HG03354 (cell line): ENCODE measurements around the gene IGSF21.

Experiments used
- ATAC-seq: cut with Tn5 transposase; IDR thresholded peaks from one replicate; pipeline ENCODE4 v1.9.1; 2021; ENCODE audit warnings: mild to moderate bottlenecking; ENCODE audit not compliant: unreplicated experiment, poor library complexity, severe bottlenecking

The IGSF21 gene

DNA sequence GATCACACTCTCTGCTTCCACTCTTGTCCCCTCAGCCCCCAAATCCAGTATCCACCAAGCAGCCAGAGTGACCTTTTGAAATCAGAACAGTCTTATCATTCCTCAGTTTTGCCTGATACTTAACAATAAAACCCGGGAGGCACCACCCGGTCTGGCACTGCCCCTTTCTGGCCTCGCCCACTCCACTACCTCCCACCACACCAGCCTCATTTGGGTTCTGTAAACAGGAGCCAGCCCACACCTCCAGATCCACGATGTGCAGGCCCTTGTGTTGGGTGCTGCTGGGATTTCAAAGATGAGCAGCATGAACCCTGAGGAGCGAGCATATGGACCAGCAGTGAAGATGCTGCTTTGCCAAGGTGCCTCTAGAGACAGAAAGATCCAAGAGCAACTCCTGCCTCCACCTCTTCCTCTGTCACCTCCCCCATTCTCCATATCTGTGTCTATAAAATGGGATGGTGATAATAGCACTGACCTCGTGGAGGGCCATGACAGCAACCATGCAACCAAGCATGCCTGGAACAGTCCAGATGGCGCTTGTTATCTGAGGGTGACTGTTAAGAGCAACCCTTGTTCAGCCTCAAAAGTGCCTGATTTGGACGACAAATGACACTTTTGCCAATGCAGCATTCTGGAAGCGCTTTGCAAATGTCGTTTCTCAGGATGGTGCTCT is 136.0 kb downstream of the IGSF21 start:
- no peak for ATAC-seq

DNA sequence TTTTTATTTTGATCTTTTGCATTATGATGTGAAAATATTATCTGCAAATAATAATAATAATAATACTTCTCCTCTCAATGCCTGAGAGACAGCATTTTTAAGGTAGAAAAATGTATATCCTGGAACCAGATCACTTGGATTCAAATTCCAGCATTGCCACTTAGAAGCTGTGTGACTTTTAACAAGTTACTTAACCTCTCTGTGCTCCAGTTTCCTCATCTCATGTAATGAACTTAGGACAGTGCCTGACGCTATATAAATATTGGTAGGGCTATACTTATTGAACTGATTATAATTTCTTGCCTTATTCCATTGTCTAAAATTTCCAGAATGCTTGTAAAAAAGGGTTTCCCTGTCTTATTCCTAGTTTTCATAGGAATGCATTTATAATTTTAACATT is 137.2 kb downstream of the IGSF21 start:
- no peak for ATAC-seq

DNA sequence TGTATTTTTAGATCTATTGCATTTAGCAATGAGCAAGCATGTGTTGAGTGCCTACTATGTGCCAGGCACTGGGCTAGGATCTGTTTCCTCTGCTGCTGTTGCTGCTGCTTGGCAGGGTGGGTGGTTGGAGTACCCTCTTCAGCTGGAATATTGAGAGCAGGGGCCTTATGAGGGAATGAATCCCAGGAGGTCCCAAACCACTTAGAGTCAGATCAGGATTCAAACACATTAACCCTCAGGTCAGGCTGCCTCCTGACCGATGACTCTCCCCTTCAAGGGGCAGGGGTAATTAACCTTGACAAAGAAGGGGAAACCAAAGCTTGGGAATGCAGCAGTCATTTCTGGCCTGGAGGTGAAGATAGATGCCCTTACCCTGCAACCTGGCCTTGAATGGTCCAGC is 138.0 kb downstream of the IGSF21 start:
- ATAC-seq = no peak

DNA sequence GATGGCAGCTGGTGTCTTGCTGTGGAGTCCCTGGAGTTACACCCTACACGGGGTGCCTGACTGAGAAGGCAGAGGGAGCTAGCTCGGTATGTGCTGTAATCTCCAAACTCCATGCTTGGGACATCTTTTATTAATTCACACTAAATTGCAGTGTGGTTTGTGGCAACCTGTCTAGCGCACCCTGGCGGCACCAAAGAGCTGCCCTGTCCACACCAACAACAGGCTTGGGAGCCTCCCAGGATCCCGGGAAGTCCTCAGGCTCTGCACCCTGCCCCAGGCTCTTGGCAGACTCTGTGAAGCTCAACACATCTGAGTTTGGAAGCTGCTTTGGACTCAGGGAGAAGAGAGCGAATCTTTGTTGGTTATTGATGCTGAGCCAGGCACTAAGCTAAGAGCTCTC is 138.9 kb downstream of the IGSF21 start:
- ATAC-seq = no peak

DNA sequence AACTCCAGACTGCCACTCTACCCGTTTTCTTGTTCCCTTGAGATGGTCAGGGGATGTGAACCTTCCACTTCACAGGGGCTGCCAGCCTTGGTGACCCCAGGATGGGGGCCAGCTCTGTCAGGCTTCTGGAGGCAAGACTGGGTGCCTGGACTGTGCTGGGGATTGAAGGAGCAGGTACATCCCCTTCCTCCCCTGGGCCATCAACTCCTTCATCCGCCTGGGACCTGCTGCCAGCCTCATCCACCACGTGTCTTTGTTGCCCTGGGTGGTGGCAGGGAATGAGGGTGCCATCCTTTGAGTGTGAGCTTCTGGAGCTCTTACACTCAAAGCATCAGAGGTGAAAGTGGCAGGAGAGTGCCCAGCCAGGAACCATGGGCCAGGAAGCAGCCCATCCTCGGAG is 139.6 kb downstream of the IGSF21 start:
- ATAC-seq = no peak

DNA sequence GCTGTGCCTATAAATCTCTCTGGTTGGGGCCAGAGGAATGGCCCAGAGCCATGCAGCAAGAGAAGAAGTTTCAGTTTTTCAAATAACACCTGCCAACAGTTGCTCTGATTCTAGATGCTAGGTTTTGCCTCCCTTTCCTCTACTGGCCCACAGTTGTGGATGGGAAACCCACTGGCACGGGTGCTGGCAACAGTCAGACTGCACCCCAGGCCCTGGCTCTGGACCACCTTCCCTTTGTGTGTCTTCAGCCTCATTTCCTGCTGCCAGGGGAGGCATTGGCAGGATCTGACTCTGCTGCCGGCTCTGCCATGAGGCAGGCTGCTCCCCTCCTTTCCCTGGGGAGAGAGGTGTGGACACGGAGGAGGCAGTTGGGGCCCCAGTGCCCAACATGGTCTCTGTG is 142.0 kb downstream of the IGSF21 start:
- ATAC-seq = no peak

DNA sequence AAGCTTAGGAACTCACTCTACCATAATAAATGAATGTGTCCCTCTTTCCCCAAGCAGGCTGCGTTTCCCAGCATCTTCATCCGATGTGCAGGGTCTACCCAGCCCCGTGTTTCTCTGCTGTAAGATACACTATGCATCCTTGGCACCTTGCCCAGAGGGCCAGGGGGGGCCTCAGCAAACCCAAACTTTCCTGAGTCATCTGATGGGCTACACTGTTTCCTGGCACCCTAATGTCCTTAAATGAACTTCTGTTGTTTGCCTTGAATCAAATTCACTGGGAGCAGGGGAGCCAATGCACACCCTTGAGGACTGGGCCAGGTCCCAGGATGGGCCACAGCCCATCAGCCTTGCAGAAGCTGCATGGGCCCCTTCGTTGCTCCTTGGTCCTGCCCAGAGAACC is 145.5 kb downstream of the IGSF21 start:
- no peak for ATAC-seq

DNA sequence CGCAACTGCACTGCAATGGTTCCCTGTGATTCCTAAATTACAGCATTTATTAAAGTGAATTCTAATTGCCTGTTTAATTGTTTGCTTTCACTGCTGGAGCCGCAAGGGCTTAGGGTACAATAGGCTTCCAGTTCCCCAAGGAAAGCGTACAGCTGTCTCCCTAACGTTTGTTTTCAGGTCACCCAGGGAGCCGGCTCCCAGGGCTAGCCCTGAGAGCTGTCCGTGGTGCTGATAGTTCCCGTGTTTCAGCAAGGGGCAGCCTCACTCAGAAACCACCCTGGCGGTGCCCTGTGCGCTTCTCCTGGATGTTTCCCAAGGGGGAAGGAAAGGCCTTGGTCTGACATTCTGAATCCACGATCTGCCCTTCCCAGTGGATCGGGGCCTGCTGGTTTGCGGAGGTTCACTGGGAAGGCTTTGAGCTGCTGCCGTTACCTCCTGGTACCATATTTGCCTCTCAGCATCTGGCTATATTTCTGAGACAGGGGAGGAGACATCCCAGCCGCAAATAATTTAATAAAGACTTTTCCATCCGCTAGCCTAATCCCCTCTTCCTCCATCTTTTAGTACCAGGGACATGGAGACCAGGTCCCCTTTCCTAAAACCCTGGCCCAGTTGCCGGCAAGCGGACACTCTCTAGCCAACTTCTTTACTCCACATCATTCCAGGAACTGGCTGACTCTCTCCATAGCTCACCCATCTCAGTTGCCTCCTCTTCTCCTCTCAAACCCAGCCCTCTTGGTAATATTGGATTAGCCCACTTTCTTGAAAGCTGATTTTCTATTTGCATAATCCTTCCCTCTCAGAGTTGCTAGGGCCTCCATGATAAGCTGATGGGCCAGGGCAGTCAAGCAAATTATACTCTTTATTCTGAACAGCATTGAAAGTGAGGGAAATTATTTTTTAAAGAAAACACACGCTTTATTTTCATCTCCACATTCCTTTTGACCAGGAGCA is 149.0 kb downstream of the IGSF21 start:
- no peak for ATAC-seq

DNA sequence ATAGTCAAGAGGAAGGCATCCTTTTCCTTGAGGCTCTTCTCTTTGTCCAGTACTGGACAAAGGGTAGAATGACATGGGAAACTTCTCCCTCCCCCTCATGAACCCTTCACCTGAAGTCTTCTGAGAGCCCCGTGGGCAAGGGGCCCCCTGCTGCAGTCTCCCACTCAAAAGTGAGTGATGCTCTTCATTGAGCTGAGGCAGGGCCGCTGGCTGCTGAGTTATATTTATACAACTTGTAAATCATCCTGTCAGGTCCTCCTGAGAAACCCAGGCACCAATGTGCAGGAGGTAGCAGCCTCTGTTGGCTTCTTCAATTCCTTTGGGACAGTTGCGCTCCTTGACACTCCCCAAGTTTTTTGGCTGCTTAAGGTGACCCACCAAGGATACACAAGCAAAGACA is 150.2 kb downstream of the IGSF21 start:
- ATAC-seq = no peak

DNA sequence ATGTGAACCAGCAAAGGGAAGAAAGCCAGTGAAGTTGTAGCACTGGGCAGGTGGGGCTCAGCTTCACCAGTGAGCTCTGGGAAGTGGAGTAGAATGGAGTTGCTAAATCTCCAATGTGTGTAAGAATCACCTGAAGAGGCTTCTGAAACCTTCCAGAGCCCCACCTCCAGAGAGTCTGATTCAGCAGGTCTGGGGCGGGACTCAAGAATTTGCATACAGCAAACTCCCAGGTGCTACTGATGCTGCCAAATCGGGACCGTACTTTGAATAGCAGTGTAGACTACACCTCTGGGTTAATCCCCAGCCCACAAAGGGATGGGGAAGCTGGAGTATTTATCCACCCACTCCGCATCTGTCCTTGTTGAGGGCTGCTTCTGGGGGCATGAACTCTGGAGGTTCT is 154.3 kb downstream of the IGSF21 start:
- no peak for ATAC-seq

DNA sequence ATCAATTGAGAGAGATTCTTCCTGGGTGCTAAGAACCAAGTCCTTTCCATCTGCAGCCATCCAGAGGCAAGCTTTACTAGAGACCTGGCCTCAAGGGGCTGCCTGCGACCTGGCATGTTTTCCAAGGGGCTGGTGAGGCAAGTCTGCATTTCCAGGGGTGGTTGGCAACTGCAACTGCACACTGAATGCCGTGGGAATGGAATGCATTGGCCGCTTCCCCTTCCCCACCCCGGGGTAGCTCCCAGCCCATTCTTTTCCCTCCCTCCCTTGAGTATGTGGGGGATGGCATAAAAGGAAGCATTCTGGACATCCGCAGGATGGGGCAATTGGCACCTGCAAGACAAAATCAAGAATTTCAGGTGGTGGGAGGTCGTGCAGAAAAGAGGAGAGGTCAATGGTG is 155.1 kb downstream of the IGSF21 start:
- ATAC-seq = no peak

DNA sequence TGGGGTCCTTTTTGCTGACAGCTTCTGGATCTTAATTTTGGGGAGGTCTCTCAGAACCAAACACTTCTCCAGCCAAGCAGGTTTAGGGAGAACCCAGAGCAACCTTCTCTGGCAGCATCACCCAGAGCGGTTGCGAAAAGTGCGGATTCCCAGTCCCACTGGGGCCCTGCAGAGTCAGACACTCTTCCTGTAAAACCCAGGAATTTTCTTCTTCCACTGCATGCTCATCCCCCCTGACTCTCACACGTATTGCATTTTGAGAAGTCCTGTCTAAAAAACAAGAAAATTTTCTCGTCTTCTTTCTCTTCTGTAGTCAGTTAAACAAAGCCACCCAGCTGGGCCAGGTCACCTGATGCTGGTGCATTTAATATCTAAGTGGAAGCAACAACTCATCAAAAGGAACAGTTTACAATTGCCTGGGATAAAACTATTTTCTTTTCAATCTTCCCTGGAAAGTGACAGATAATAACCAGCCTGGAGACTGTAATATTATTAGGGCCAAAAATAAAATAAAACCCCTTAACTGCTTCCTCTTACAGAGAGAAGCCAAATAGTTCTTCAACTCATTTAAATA is 156.0 kb downstream of the IGSF21 start:
- no peak for ATAC-seq

DNA sequence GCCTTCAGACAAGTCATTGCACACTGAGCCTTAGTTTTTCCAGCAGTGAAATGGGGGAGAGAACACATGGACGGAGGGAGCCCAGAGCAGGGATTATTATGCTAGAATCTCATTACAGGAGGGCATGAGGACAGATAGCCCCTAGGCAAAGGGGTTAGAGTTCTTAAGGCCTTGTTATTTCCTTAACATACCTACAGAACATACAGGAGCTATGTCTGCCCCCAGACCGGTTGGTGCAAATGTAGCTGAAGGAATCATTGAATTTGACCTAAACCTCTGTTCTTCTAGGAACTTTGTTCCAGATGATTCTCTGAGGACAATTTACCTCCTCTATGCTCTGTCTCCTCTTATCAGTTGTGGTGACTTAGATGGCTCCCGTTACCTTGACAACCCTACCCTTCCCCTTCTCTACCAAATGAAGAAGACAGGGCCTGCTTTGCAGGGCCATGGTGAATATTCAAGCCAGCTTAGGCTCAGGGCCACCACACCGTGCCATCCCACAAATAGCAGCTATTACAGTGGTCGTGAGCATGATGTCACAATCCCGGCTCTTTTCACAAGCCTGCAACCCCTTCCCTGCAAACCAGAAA is 156.9 kb downstream of the IGSF21 start:
- ATAC-seq = no peak

DNA sequence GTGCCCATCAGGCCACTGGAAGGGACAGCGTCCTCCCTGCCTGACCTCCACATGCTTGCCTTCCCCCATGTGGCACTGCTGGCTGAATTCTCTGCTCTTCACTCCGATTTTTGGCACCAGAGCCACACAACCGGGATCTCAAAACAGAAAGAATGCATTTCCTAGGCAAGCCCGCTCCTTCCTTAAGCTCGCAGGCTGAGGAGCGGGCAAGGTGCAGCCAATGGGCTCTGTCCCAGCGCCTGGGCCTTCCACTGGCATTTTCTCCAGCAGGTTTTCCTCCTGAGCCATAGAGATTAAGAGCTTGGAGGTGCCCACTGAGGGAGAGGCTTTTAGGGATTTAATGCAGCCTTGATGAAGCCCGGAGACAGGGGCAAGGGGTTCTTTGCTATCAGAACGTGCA is 158.0 kb downstream of the IGSF21 start:
- ATAC-seq = no peak

DNA sequence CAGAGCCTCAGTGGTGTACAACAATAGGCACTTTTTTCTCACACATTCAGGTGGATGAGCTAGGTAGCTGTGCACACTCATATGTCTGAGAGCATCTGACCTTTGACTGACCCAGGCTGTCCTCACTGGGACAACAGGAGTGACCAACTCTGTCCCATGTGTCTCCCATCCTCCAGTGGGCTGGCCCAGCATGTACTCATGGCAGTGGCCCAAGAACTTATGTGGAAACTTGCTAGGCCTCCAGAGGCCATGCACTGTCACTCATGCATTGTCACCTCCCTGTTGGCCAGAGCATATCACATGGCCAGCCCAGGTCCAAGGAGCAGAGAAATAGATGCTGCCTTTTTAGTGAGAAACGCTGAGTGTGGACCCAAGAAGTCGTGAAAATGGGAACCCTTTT is 158.8 kb downstream of the IGSF21 start:
- no peak for ATAC-seq

DNA sequence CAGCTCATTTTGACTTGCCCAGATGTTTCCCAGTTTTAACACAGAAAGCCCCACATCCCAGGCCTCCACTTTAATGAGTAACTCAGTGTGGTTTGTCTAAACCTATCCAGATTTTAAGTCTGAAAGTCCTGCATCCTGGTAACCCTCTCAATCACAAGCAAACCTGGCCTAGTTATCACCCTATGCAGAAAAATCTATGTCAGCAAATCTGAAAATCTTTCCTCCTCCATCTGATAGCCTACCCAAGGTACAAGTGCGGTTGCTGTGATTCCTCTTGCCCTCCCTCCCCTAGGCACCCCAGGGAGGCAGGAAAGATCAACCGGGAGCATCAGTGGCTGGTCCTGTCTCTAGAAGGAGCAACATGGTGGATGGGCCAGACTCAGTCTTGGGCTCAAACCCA is 163.7 kb downstream of the IGSF21 start:
- no peak for ATAC-seq

DNA sequence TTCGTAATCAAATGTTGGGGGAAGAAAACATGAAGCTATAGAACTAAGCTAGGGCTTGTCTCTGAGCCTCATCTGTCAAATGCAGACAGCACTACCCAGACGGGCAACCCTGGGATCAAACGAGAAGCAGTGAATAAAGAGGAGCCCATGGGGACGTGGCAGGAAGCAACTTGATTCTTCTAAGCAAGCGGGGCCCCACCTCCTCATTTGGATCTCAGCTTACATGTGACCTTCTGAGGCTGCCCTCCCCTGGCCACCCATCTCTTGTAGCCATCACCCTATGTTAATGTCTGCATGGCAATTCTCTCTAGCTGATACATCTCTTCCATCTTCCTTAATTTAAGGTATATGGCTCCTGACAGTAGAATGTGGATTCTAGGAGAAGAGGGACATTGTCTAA is 171.3 kb downstream of the IGSF21 start:
- no peak for ATAC-seq

DNA sequence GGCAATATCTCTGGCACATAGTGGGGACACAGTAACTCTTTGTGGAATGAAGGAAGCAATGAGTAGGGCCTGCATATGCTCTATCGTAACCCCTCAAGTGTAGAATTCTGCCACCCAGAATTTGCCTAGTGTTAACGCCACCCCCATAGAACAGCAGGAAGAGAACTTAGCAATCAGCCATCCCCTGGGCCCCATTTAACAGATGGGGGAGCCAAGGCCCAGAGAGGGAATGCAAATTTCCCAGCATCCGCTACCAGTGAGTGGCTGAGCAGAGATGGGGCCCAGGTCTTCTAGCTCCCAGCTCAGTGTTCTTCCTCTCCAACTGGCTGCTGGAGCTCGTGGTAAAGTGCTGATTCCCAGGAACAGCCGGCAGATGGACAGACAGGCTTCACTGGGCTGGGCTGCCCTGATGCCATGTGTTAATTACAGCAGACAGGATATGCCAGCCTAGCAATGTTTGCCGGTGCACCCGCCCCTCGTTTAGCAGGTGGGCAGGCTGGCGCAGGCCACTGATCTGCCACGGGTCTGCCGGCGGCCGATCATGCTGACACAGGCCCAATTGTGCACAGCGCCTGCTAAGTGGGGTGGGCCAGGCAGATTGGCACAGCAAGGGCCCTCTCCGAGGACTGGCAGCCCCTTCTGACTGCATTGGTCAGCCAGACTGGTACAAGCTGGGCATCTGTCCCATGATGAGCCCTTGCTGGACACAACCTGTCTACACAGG is 171.9 kb downstream of the IGSF21 start:
- no peak for ATAC-seq

DNA sequence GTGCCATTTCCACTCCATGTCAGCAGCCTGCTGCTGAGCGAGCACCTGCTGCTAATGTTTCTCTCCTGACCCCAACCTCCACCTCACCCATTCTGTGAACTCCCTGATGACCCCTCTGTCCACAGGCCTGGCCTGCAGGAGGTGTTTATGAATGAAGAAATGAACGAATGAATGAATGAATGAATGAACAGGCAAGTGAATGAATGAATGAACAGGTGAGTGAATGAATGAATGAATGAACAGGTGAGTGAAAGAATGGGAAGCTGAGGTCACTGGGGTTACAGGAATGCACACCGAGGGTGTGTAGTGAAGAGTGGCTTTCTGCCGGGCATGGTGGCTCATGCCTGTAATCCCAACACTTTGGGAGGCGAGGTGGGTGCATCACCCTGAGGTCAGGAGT is 173.4 kb downstream of the IGSF21 start:
- no peak for ATAC-seq
